HuH-7 (cell line): Measurements from ENCODE around the gene REEP1.
"Not testable (repeated sequence)": the region's sequence is repeated elsewhere in the genome, so short reads cannot be mapped to it uniquely, and the experiment has no call there.

ENCODE experiments used
- DNase-seq: peaks from one replicate; pipeline ENCODE4 v3.0.0; 2011; ENCODE audit warnings: low spot score

The REEP1 gene

GRCh38 chr2:86224645-86225355 is 112.6 kb downstream of the REEP1 start:
- DNase-seq: no peak

GRCh38 chr2:86223927-86224560 is 113.4 kb downstream of the REEP1 start:
- no peak for DNase-seq

GRCh38 chr2:86223140-86223926 is 114.1 kb downstream of the REEP1 start:
- no peak for DNase-seq

GRCh38 chr2:86221066-86221684 is 116.3 kb downstream of the REEP1 start:
- DNase-seq: peak; percentile 50

GRCh38 chr2:86219896-86220295 is 117.5 kb downstream of the REEP1 start:
- DNase-seq: no peak

- DNase-seq: no peak
Observed at GRCh38 chr2:86218124-86218523, 119.3 kb downstream of the REEP1 start.

GRCh38 chr2:86216575-86217555 is 120.6 kb downstream of the REEP1 start:
- DNase-seq: no peak

- DNase-seq: no peak
Observed at GRCh38 chr2:86214503-86214832, 123.0 kb downstream of the REEP1 start.

GRCh38 chr2:86213699-86214502 is 123.5 kb downstream of the REEP1 start:
- DNase-seq: no peak

GRCh38 chr2:86213056-86213455 is 124.4 kb downstream of the REEP1 start:
- no peak for DNase-seq

- DNase-seq: no peak
Observed at GRCh38 chr2:86211796-86212188, 125.6 kb downstream of the REEP1 start.

- no peak for DNase-seq
Observed at GRCh38 chr2:86211033-86211795, 126.2 kb downstream of the REEP1 start.

GRCh38 chr2:86204458-86204857 is 133.0 kb downstream of the REEP1 start:
- no peak for DNase-seq

- no peak for DNase-seq
Observed at GRCh38 chr2:86203614-86204013, 133.8 kb downstream of the REEP1 start.

- DNase-seq: no peak
Observed at GRCh38 chr2:86202702-86203101, 134.7 kb downstream of the REEP1 start.

GRCh38 chr2:86202336-86202692 is 135.1 kb downstream of the REEP1 start:
- no peak for DNase-seq

GRCh38 chr2:86201671-86202335 is 135.6 kb downstream of the REEP1 start:
- DNase-seq: no peak

- DNase-seq: not testable (repeated sequence)
Observed at GRCh38 chr2:86200564-86200963, 136.9 kb downstream of the REEP1 start.

GRCh38 chr2:86199834-86200177 is 137.6 kb downstream of the REEP1 start:
- no peak for DNase-seq
